Stimulated activated CD4-positive, alpha-beta T cell treated with anti-CD3 and anti-CD28 coated beads, Interleukin-12 subunit alpha, Interleukin-12 subunit beta, amount 100 ng/mL, for 24 hours (primary cell): ENCODE measurements around the gene ARVCF.

Source experiments
- DNase-seq, 2 experiments: peaks; one replicate each; pipeline ENCODE4 v3.0.0-alpha.2; 2020; ENCODE audit warnings: low read depth in 2 of 2

ARVCF gene

DNA sequence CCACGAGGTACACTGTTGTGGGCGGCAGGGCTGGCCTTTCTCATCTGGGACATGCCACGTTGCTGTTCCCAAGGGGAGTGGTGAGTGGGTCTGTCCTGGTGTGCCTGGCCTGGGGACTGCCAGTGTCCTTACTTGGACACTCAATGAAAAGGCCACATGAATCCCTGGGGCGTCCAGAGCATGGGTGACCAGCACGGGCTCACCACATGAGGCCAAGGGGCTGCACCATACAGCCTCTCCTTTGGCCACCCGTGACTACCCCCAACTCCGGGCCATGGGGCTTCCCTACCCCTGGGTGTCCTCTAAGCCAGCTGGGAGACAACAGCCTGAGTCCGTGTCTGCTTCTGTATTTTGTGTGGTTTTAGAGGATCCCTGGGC, 54.8 kb downstream of the ARVCF start:
- no peak for DNase-seq

- DNase-seq, result no peak
These were observed 55.4 kb downstream of the ARVCF start for GRCh38 chr22:19961201-19961580.

GRCh38 chr22:19960491-19961200, 56.0 kb downstream of the ARVCF start:
- DNase-seq, result no peak

- no peak for DNase-seq
These were observed 56.8 kb downstream of the ARVCF start for GRCh38 chr22:19959587-19960490.

GRCh38 chr22:19959043-19959586, 57.5 kb downstream of the ARVCF start:
- no peak for DNase-seq

GRCh38 chr22:19958083-19959042, 58.3 kb downstream of the ARVCF start:
- no peak for DNase-seq

GRCh38 chr22:19957445-19957844, 59.2 kb downstream of the ARVCF start:
- DNase-seq, result no peak

DNA sequence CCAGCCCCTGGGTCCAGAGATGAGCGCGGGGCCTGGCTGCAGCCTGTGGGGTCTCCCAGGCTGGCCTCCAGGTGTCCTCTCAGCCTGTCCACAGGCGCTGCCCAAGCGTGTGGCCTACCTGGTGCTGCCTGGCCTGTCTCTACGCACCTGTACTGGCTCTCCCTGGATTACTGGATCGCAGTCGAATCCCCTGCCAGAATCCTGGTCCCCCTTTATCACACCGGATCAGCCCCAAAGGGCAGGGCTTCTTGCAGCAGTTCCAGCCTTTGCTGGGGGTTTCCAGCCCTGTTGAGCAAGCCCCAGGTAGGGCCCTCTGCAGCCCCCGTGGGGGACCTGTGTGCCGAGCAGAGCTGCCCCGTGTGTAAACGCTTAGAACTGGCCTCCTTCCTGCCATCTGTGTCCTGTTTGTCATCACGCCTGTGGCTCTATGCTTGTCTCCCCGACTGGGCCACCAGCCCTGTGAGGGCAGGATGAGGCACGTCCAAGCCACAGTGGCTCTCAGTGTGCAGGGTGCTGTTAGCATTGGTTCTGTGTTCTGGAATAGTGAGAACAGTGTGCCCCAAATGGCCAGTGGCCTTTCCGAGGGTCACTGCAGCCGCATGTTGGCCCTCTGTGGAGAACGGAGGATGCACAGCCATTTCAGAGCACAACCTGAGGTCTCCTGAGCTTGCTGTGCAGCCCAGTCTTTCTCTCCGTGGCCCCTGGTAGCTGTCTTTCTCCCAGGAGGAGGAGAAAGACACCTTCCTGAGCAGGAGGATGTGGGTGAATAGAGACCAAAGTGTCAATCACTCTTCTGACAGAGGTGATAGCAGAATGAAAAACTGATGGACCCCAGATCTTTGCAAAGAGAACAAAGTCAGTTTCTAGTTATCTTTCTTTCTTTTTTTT, 61.1 kb downstream of the ARVCF start:
- DNase-seq, result no peak

GRCh38 chr22:19951346-19951745, 65.3 kb downstream of the ARVCF start:
- no peak for DNase-seq

DNA sequence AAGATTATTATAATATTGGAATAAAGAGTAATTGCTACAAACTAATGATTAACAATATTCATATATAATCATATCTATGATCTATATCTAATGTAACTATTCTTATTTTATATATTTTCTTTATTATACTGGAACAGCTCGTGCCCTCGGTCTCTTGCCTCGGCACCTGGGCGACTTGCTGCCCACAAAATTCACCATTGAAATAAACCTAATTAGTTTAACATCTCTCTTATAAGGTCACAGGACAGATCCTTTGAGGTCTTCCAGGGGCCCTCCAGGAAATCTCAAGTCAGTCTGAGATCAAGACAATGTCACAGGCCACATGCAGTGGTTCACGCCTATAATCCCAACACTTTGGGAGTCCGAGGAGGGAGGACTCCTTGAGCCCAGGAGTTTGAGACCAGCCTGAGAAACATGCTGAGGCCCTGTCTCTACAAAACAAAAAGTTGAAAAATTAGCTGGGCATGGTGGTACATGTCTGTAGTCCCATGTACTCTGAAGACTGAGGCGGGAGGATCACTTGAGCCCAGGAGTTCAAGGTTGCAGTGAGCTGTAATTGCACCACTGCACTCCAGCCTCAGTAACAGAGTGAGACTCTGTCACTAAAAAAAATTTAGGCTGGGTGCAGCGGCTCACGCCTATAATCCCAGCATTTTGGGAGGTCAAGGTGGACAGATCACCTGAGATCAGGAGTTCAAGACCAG, 68.4 kb downstream of the ARVCF start:
- DNase-seq, result no peak

GRCh38 chr22:19943082-19944026, 73.3 kb downstream of the ARVCF start:
- DNase-seq, result no peak

DNA sequence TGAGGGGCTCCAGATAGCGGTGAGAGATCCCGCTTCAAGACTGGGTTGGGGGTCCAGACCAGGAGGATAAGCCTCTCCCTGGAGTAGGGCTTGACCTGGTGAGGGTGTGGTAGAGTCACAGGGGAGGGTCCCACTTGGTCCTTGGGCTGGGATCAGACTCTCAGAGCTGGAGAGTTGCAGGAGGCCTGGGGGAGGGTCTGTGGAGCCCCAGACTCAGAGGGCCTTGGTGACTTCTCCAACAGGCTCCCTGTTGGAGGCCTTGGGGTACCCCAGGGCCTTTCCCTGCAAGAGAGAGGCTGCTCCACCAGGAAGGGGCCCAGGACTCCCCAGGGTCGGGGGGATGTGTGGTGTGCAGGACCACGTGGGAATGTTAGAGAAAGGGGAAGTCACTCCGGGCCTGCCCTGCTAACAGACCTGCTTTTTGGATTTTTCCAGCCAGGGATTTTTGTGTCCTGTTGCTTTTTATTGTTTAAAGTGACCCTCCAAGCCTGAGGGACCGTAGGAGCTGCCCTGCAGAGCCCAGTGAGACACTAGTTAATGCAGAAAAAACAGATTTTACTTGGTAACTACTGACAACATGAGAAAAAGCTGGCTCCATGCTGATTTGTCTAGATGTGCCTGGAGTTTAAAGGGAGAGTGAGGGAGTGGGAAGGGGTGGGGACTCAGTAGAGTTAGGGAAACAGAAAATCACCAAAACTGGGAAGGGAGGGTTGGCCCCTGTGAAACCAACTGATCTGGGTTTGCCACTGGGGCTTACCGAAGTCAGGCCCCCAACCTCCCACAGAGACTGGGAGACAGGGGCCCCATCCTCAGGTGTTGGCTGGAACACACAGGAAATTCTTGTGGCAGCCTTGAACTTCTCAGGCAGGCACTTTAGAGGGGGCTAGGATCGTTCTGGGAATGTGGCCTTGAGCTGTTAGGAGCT, 74.2 kb downstream of the ARVCF start:
- no peak for DNase-seq

DNA sequence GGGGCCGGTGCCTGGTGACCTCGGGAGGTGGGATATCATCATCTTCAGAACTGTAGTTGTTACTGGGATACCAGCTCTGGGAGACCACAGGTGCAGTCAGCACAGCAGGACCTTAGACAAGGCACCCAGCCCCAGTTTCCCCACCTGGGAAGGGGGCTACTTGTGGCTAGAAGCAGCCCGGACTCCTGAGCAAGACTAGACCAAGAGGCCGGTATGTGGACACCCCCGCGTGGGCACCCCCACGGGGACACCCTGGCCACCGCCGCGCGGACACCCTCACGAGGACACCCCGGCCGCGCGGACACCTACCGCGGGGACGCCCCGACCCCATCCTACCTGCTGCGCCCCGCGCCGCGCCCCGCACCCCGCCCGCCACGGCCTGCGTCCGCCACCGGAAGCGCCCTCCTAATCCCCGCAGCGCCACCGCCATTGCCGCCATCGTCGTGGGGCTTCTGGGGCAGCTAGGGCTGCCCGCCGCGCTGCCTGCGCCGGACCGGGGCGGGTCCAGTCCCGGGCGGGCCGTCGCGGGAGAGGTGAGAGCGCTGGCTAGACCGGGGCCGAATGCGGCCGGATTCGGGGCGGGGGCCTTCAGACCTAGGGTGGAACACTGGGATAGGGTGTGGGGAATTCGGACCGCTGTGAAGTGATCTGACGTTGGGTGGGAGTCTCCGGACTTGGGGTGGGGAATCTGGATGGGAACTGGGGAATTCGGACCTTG, 75.1 kb downstream of the ARVCF start, which contains the start of the genes COMT and TXNRD2:
TSS of gene COMT (plus strand) at position 408 of the 718 bp plus-strand sequence. CDS start 20,755 bp downstream, outside the sequence.
TSS of gene TXNRD2 (minus strand) at position 454 of the 718 bp plus-strand sequence. CDS start at position 439, 15 bp downstream.
- DNase-seq, result peak; percentile 50 to 59

- DNase-seq, result no peak
These were observed 75.9 kb downstream of the ARVCF start for GRCh38 chr22:19940536-19941364.

DNA sequence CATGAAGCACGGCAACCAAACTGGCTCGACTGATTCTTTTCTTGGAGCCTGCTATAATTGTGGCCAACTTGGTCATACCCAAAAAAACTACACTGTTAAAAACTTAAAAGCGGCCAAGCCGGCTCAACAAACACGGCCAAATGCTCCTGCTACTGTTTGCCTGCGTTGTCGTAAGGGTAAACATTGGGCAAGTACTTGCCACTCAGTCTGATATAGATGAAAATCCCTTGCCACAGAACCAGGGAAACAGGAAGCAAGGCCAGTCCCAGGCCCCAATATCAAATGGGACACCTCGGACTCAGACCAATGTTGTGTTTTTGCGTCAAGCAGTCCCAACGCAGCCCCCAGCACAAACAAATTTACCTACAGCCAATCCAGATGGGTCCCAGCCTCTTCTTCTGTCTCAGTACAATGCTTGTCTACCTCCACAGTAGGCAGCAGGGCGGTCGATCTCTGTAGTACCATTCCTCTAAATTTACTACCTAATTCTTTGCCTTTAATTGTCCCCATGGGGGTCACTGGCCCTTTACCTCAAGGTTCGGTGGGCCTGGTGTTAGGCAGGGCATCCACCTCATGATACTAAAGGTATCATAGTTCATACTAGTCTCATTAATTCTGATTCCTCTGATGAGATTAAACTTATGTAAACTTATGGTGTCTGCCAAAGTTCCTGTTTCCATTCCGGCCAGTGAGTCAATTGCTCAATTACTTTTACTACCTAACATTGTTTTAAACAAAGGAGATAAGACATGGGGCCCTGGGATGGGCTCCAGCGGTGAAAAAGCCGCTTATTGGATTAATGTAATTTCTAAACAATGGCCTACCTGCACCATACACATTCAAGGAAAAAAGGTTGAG, 78.8 kb downstream of the ARVCF start:
- DNase-seq, result no peak
